NCI-H510A (cell line): ENCODE data around the gene CDH11.

Source experiments
- DNase-seq: peaks from one replicate; lab custom pipeline; 2025; lab: John Stamatoyannopoulos, UW

Gene CDH11

GRCh38 chr16:65069766-65070165 lies 52.1 kb downstream of the CDH11 start:
- no peak for DNase-seq

DNA sequence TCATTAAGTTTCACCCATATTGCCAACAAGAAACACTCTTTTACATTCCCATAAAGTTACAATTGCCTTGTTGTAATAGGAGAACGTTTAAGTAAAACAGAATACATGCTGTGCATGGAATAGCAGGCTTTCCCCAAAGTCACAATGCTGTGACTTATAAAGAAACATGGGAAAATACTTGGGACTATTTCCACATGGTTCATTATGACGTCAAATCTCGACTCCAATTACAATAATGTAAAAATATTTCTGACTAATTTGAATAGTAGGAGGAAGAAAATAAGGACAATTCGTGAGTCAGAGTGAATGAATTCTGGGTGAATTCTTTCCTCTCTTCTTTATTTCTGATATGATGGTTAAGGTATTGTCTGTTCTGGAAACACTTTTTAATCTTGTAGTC lies 52.8 kb downstream of the CDH11 start:
- no peak for DNase-seq

DNA sequence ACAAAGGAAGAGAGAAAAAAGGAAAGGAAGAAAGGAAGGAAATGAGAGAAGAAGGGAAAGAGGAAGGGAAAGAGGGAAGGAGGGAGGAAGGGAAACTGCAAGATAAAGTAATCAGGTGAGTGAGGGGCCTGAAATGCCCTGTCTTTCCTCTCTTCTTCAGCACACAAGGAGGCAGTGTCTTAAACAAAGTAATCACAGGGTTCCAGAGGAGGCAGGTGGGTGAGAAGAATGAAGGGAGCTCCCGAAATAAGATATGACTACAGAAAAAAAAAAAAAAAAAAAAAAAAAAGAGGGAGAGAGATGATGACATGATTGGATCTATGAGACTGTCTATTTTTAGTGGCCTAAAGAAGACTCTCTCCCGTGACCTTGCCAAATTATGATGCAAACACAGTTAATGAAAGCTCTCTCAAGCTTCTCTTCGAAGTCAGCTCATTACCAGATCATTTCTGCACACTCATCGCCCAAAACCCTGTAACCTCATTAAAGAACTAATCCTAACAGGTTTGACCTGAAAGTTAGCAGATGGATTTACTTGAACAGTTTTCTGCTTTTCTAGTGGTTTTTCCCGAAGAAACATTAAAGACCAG lies 53.6 kb downstream of the CDH11 start:
- no peak for DNase-seq

DNA sequence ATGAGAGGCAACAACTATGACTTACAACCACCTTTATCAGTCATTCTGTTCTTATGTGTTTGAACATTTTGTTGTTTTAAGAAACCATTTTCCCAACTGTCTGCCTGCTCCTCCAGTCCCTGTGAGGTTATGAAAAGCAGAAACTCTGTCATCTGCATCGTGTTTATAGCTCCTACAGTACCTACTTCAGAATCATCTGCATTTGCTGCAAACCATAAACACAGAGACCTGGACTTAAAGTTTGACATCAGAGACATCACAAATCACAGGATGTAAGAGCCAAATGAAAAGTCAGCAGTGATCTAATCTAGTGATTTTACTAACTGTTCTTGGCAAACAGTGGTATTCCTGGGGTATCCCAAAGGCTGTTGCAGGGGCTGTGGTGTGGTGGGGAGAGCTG lies 55.2 kb downstream of the CDH11 start:
- DNase-seq = no peak

DNA sequence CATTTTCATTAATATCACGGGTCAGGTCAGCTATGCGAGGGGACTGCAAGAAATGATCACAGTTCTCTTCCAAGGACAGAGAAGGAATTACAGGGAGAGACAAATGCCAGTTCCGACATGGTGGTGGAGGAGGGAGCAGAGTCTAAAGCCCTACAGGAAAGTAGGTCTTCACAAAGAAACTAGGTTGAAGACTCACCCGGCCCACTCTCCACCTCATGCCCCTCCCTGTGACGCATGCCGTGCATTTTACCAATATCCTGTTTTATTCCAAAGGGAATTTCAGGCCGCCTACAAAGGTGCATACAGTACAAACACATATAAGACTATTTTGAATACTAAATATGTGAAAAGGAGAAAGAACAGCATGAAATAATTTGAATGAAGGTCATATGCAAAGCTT lies 56.8 kb downstream of the CDH11 start:
- no peak for DNase-seq

- no peak for DNase-seq
Measured at GRCh38 chr16:65064131-65064530, 57.7 kb downstream of the CDH11 start.

- no peak for DNase-seq
Measured at GRCh38 chr16:65062736-65063583, 58.9 kb downstream of the CDH11 start.

DNA sequence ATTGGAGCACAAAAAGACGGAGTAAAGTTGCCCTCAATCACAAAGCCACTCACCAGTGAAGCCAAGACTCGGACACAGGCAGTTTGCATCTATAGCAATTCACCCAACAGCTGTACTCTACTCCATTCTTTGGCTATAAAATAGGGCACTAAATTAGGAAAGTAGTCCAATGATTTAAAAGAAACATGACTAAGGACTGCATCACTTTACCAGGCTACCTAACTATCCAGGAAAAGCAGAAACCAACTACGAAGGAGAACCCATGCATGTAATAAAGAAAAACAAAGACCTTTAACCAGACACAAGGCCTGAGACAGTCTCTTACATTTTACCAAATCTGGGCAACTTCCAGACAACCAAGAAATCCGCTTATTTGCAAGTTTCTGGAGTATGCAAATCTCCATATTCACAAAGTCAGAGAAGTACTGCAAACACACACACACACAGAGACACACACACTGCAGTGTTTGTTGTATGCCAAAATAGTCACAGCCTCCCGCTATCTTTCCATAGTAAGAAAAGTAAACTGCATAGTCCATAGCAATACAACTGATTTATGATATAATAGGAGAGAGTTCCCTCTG lies 59.8 kb downstream of the CDH11 start:
- DNase-seq = no peak

DNA sequence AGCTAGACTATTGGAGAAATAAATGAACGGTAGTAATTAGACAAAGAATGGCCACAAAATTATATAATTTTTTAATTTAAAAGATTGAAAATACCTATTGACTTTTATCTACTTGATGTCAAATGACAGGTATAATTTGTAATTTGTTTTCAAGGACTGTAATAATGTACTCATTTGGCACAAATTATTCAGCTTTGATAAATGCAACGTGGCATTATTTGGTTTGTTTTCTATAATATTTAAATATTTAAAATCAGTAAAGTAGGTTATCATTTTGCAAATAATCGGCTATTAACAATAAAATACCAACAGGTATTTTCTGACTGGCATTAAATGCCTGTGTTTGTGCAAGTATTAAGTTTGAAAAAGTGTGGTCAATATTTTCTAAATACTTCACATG lies 60.6 kb downstream of the CDH11 start:
- DNase-seq = no peak

- DNase-seq = no peak
Measured at GRCh38 chr16:65059406-65059980, 62.4 kb downstream of the CDH11 start.

DNA sequence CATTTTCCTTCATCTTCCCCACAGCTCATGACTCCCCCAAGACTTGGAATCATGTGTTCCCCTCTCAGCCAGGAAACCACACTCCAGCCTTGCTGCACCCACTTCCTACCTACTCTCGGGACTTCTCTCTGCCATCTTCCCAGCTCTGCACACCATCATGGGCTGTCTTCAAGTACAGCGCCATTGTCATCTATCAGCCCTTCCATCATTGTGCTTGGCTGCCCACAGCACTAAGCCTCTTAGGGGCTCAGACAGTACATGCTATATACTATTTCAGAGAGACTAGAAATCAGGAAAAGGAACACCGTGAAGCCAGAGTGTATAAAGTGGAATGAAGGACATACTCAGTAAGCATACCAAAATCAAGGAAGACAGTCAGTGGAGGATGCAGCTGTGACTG lies 64.7 kb downstream of the CDH11 start:
- no peak for DNase-seq

- DNase-seq = no peak
Measured at GRCh38 chr16:65054457-65054856, 67.4 kb downstream of the CDH11 start.

DNA sequence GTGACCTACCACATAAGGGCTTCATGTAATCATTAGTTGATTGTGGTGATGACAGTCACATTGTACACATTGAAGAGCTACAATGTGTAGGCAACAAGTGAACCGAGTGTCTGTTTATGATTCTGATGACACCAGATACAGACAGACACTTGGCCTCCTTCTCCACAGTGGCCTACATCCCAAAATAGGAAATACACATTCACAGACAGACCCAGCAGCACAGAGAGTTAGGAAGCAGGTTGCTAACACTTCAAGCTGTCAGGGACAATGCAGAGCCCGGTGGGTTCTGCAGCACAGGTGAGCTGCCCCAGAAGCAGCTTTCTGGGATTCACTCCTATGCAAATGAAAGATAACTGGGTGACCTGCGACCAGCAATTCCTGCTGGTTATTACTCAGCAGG lies 72.2 kb downstream of the CDH11 start:
- no peak for DNase-seq

DNA sequence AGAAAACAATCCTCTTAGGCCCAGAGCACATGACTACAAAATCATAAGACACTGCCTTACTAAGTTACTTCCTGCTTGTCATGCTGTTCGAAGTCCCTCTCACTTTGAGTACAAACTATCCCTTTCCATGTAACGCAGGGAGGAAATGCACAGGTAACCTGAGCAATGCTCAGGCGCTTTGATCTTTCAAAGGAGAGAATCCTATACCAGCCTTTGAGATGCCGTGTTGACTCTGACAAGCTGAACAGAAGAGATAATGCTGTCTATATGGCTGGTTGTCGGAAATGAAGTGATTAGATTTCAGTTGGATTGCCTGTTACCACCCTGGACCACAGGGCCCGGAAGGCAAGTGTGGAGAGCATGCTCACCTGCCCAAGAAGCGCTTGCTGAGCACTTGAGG lies 75.9 kb downstream of the CDH11 start:
- no peak for DNase-seq

GRCh38 chr16:65044873-65045272 lies 77.0 kb downstream of the CDH11 start:
- no peak for DNase-seq

DNA sequence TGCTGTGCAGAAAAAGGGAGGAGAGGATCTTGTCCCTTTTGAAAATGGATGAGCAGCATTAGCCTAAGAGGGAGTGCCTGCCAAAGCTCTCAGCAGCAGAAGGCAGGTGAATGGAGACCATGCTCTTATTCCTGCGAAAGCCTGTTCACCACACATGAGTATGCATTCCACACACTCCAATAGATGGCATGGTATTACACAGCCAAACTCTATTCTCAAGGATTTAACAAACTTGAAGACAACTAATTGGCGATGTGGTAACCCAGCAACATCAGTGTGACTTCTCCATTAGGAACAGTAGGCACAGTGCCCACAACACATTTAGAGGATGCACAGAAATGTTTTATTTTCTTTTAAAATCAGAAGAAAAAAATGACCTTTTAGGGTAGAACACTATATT lies 77.8 kb downstream of the CDH11 start:
- DNase-seq = no peak

GRCh38 chr16:65042438-65043365 lies 79.2 kb downstream of the CDH11 start:
- no peak for DNase-seq

GRCh38 chr16:65041667-65042066 lies 80.2 kb downstream of the CDH11 start:
- DNase-seq = no peak

DNA sequence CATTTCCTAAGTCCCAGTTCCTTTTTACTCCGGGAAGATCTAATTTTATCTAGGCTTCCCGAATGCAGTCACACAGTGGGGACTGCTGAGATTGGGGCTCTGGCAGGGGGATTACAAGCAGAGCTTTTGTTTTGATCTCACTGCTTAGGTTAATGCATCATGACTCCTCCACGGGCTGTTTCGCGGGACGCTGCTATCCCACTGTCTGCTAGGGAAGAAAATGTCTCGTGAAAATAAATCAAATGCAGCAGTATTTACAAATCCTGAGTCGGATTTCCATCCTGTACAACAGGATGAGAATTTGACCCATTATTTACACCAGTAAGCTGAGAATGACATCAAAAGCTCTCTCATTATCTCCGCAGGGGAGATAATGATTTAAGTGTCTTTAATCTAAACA lies 83.8 kb downstream of the CDH11 start:
- DNase-seq = no peak

DNA sequence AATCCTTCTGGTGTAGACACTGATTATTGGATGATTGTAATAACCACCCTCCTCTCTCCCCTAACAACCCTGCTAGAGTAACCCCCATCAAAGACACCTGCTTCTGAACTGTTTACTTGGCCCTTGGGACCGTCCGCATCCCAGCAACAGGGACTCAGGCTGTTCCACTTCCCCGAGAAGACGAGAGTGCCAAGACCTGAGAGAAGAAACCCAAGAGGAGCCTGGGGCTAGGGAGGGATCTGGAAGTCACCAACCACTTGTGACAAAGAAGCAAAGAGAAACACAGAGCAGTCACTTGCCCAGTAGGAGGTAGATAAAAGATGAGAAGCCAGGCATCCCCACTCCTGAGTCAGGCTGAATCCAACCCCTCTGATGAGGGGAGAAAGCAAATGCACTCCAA lies 84.3 kb downstream of the CDH11 start:
- no peak for DNase-seq

- no peak for DNase-seq
Measured at GRCh38 chr16:65034915-65035314, 86.9 kb downstream of the CDH11 start.

DNA sequence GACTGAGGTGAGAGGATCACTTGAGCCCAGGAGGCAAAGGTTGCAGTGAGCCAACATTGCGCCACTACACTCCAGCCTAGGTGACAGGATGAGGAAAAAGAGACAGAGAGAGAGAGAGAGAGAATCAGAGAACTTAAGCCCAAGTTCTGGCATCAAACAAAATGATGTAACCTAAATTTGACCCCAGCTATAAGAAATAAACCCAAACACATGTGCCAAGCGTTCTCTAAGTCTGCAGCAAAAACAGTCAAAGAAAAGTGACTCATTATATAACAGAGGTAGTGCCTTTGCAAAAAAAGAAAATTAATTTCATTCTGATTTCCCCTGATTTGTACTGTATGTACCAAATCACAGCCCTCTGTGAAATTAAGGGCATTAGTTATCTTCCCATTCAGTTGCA lies 89.5 kb downstream of the CDH11 start:
- DNase-seq = no peak
